Skeletal muscle tissue (tissue), 4 donors: Measurements from ENCODE around the gene ACSF2. TPM values are rescaled to one million over a fixed set of nuclear protein-coding genes. Genes with fewer than 3 reads are reported as not detected.

ENCODE experiments used
- H3K27ac ChIP-seq: one replicate; pipeline ENCODE4 v1.7.0; 2013; ENCODE audit warnings: mild to moderate bottlenecking, low read depth, low read length, inconsistent platforms
- H3K27me3 ChIP-seq, 3 donors: one replicate each; pipeline ENCODE4 v1.7.0; 2013; ENCODE audit warnings: low read length in 3 of 3; ENCODE audit not compliant: control insufficient read depth in 3 of 3, insufficient read depth in 3 of 3
- H3K36me3 ChIP-seq, 3 donors: one replicate each; pipeline ENCODE4 v1.7.0; 2013; ENCODE audit warnings: low read length in 3 of 3; ENCODE audit not compliant: control insufficient read depth in 3 of 3, insufficient read depth in 3 of 3
- H3K4me1 ChIP-seq, 3 donors: one replicate each; pipeline ENCODE4 v1.7.0; 2013; ENCODE audit warnings: low read length in 3 of 3, mild to moderate bottlenecking in 3 of 3; ENCODE audit not compliant: control insufficient read depth in 3 of 3, insufficient read depth in 3 of 3
- H3K4me3 ChIP-seq, 3 donors: one replicate each; pipeline ENCODE4 v1.7.0; 2013; ENCODE audit warnings: low read length in 3 of 3
- H3K9ac ChIP-seq, 3 donors: one replicate each; pipeline ENCODE4 v1.7.0; 2013; ENCODE audit warnings: low read length in 3 of 3, mild to moderate bottlenecking in 3 of 3, moderate library complexity in 2 of 3, low read depth in 1 of 3
- H3K9me3 ChIP-seq, 3 donors: one replicate each; pipeline ENCODE4 v1.7.0; 2013; ENCODE audit warnings: low read length in 3 of 3; ENCODE audit not compliant: control insufficient read depth in 3 of 3
- total RNA-seq: library from RNA; depleted of rRNA; stranded (reverse); fragments of >200 nt; gene quantifications from one replicate; pipeline ENCODE4 v1.2.3, GENCODE V29; 2014
- donor health status: Osteomylitis.

The ACSF2 gene
- total RNA-seq, 1 donor from 2014 or later: 51.1 TPM

- Histone ChIP-seq H3K4me1 (peaks cover 4 to 13% (median 7%) of the 10 kb centered on the region in 3 donors), H3K36me3 (no peaks in the 10 kb centered on the region), H3K27ac (no peak overlapping the region), H3K4me3 (no peak overlapping the region), H3K9ac (no peak overlapping the region), H3K9me3 (no peaks in the 10 kb centered on the region), H3K27me3 (no peaks in the 10 kb centered on the region)
Measured at GRCh38 chr17:50506298-50506697, 80.3 kb downstream of the ACSF2 start.

GRCh38 chr17:50507871-50508572 lies 82.0 kb downstream of the ACSF2 start, which contains the start of gene MYCBPAP:
TSS of gene MYCBPAP (plus strand) at chr17:50508439. CDS start at chr17:50508675, 236 bp downstream.
- H3K36me3 ChIP-seq: no peaks in the 10 kb centered on the region
- peak within 1 kb of the TSS; percentile 65 to 73 (median 69) for H3K9ac ChIP-seq
- peak within 1 kb of the TSS; percentile 65 to 67 (median 66) for H3K4me3 ChIP-seq
- H3K27ac ChIP-seq: peak within 1 kb of the TSS; percentile 48
- peaks cover 4 to 13% (median 7%) of the 10 kb centered on the region in 3 donors for H3K4me1 ChIP-seq
- H3K9me3 ChIP-seq: no peaks in the 10 kb centered on the region
- no peaks in the 10 kb centered on the region for H3K27me3 ChIP-seq

- Histone ChIP-seq H3K4me1 (peaks cover 4 to 13% (median 7%) of the 10 kb centered on the region in 3 donors), H3K36me3 (no peaks in the 10 kb centered on the region), H3K27ac (peak overlapping the region; percentile 48), H3K9me3 (no peaks in the 10 kb centered on the region), H3K4me3 (peak overlapping the region; percentile 64 to 67 (median 65)), H3K9ac (peak overlapping the region; percentile 65 to 73 (median 69)), H3K27me3 (no peaks in the 10 kb centered on the region)
Measured at GRCh38 chr17:50508573-50509460, 82.8 kb downstream of the ACSF2 start.

GRCh38 chr17:50511058-50511457 lies 85.0 kb downstream of the ACSF2 start:
- Histone ChIP-seq H3K36me3 (no peaks in the 10 kb centered on the region), H3K27me3 (no peaks in the 10 kb centered on the region), H3K9ac (no peak overlapping the region), H3K27ac (no peak overlapping the region), H3K9me3 (no peaks in the 10 kb centered on the region), H3K4me1 (peaks cover 4 to 13% (median 7%) of the 10 kb centered on the region in 3 donors), H3K4me3 (no peak overlapping the region)

- Histone ChIP-seq H3K36me3 (no peaks in the 10 kb centered on the region), H3K4me3 (no peak overlapping the region), H3K27me3 (no peaks in the 10 kb centered on the region), H3K4me1 (peaks cover 4 to 6% (median 6%) of the 10 kb centered on the region in 3 donors), H3K27ac (no peak overlapping the region), H3K9me3 (no peaks in the 10 kb centered on the region), H3K9ac (no peak overlapping the region)
Measured at GRCh38 chr17:50513495-50513894, 87.5 kb downstream of the ACSF2 start.

- Histone ChIP-seq H3K27ac (no peak overlapping the region), H3K27me3 (no peaks in the 10 kb centered on the region), H3K4me3 (no peak overlapping the region), H3K9ac (no peak overlapping the region), H3K36me3 (no peaks in the 10 kb centered on the region), H3K4me1 (no peaks in the 10 kb centered on the region), H3K9me3 (no peaks in the 10 kb centered on the region)
Measured at GRCh38 chr17:50514388-50514787, 88.4 kb downstream of the ACSF2 start.

- Histone ChIP-seq H3K27ac (no peak overlapping the region), H3K4me1 (no peaks in the 10 kb centered on the region), H3K9ac (no peak overlapping the region)
Measured at GRCh38 chr17:50514936-50515702, 89.1 kb downstream of the ACSF2 start.

GRCh38 chr17:50517011-50517410 lies 91.0 kb downstream of the ACSF2 start:
- no peak overlapping the region for H3K9ac ChIP-seq
- no peaks in the 10 kb centered on the region for H3K9me3 ChIP-seq
- H3K4me1 ChIP-seq: peaks cover 0 to 7% (median 0%) of the 10 kb centered on the region in 3 donors
- no peaks in the 10 kb centered on the region for H3K36me3 ChIP-seq
- no peak overlapping the region for H3K27ac ChIP-seq
- no peak overlapping the region for H3K4me3 ChIP-seq
- H3K27me3 ChIP-seq: no peaks in the 10 kb centered on the region

More at GRCh38 chr17:50514936-50515702, 89.1 kb downstream of the ACSF2 start:
- Histone ChIP-seq H3K4me3 (no peak overlapping the region), H3K9me3 (no peaks in the 10 kb centered on the region), H3K36me3 (no peaks in the 10 kb centered on the region), H3K27me3 (no peaks in the 10 kb centered on the region)

GRCh38 chr17:50517504-50518383 lies 91.7 kb downstream of the ACSF2 start:
- Histone ChIP-seq H3K9me3 (no peaks in the 10 kb centered on the region), H3K9ac (no peak overlapping the region), H3K27me3 (no peaks in the 10 kb centered on the region), H3K4me1 (peaks cover 0 to 9% (median 2%) of the 10 kb centered on the region in 3 donors), H3K4me3 (no peak overlapping the region), H3K27ac (no peak overlapping the region), H3K36me3 (no peaks in the 10 kb centered on the region)
